ENCODE results near the gene CACNA2D3. TPM values are rescaled to one million over a fixed set of nuclear protein-coding genes. Genes with fewer than 3 reads are reported as not detected.

The CACNA2D3 gene
- total and polyA plus RNA-seq, 4 donors: 0.06 to 0.37 (median 0.08) TPM; not detected in 1

- WGBS: 77% methylated on average over 4 of the region's 4 CpGs
- Histone ChIP-seq H3K4me1 (ENCODE audit: control insufficient read depth in 4 of 4, insufficient read depth in 4 of 4, low read length in 3 of 4) (no peaks in the 10 kb centered on the region), H3K4me3 (ENCODE audit: low read depth in 1 of 3, low read length in 3 of 3) (no peak overlapping the region)
These were observed 749.5 kb downstream of the CACNA2D3 start for GRCh38 chr3:54871867-54872266.

GRCh38 chr3:54873059-54874010 is 751.0 kb downstream of the CACNA2D3 start:
- Histone ChIP-seq H3K27ac (ENCODE audit: low read depth in 1 of 2, low read length in 2 of 2) (no peak overlapping the region), H3K9me3 (ENCODE audit: control insufficient read depth in 4 of 4, low read length in 3 of 4) (no peaks in the 10 kb centered on the region), H3K9ac (ENCODE audit: low read depth in 1 of 2, low read length in 2 of 2) (no peak overlapping the region), H3K27me3 (ENCODE audit: control insufficient read depth in 4 of 4, insufficient read depth in 4 of 4, low read length in 3 of 4) (peaks cover 0 to 10% (median 0%) of the 10 kb centered on the region in 4 donors), H3K4me3 (ENCODE audit: low read depth in 1 of 3, low read length in 3 of 3) (no peak overlapping the region), H3K36me3 (ENCODE audit: control insufficient read depth in 4 of 4, insufficient read depth in 3 of 4, low read depth in 1 of 4, low read length in 3 of 4) (no peaks in the 10 kb centered on the region), H3K4me1 (ENCODE audit: control insufficient read depth in 4 of 4, insufficient read depth in 4 of 4, low read length in 3 of 4) (no peaks in the 10 kb centered on the region)
- no peak for DNase-seq (ENCODE audit: low spot score)
- TF ChIP-seq JUND (IDR thresholded peaks at IDR 0.05) (no peak), ATF3 (IDR thresholded peaks at IDR 0.05) (no peak), GABPA (IDR thresholded peaks at IDR 0.05 in 1 of 2, conservative IDR thresholded peaks at IDR 0.05 in 1 of 2) (no peak)
- TF ChIP-seq, protein P1, sequence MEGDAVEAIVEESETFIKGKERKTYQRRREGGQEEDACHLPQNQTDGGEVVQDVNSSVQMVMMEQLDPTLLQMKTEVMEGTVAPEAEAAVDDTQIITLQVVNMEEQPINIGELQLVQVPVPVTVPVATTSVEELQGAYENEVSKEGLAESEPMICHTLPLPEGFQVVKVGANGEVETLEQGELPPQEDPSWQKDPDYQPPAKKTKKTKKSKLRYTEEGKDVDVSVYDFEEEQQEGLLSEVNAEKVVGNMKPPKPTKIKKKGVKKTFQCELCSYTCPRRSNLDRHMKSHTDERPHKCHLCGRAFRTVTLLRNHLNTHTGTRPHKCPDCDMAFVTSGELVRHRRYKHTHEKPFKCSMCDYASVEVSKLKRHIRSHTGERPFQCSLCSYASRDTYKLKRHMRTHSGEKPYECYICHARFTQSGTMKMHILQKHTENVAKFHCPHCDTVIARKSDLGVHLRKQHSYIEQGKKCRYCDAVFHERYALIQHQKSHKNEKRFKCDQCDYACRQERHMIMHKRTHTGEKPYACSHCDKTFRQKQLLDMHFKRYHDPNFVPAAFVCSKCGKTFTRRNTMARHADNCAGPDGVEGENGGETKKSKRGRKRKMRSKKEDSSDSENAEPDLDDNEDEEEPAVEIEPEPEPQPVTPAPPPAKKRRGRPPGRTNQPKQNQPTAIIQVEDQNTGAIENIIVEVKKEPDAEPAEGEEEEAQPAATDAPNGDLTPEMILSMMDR (IDR thresholded peaks at IDR 0.05; ENCODE audit: low read depth, low read length, missing input control): no peak
- 74% methylated on average over 8 of the region's 8 CpGs for WGBS

More at GRCh38 chr3:54871867-54872266, 749.5 kb downstream of the CACNA2D3 start:
- peaks cover 0 to 10% (median 0%) of the 10 kb centered on the region in 4 donors for H3K27me3 ChIP-seq (ENCODE audit: control insufficient read depth in 4 of 4, insufficient read depth in 4 of 4, low read length in 3 of 4)
- H3K36me3 ChIP-seq (ENCODE audit: control insufficient read depth in 4 of 4, insufficient read depth in 3 of 4, low read depth in 1 of 4, low read length in 3 of 4): no peaks in the 10 kb centered on the region
- TF ChIP-seq GABPA (IDR thresholded peaks at IDR 0.05 in 1 of 2, conservative IDR thresholded peaks at IDR 0.05 in 1 of 2): no peak
- no peak for DNase-seq (ENCODE audit: low spot score)
- no peaks in the 10 kb centered on the region for H3K9me3 ChIP-seq (ENCODE audit: control insufficient read depth in 4 of 4, low read length in 3 of 4)
- H3K9ac ChIP-seq (ENCODE audit: low read depth in 1 of 2, low read length in 2 of 2): no peak overlapping the region
- no peak overlapping the region for H3K27ac ChIP-seq (ENCODE audit: low read depth in 1 of 2, low read length in 2 of 2)

DNA sequence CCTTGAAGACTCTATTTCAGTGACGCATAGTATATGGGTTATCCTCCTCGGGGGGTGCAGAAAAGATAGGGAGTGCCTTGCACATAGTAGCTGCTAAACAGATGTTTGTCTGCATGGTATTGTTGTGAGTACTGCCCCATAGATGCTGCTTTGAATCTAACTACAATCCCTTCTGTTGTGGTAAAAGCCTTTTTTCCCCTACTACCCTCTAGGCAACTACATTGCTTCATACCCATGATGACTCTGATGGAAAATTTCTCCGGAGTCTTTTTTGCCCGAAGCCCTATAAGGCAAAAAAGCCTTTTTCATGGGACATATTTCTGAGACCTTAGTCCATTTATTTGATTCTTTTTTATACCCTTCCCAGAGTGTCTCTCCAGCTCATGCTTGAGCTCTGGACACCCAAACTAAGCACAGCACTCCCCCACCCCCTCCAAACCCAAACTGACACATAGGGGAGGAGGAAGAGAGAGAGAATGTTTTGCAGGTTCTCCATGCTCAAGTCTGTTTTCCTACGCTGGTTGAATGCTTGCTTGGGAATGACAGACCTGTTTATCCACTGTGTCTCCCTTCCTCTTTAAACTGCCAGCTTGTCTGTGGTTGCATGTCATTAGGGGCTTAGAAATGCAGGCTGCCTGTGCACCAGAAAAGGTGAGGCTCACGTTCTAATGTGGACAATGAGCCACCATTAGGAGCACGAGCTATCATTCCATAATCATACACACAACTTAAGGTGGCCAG is 752.6 kb downstream of the CACNA2D3 start:
- Histone ChIP-seq H3K27me3 (ENCODE audit: control insufficient read depth in 4 of 4, insufficient read depth in 4 of 4, low read length in 3 of 4) (peaks cover 0 to 10% (median 0%) of the 10 kb centered on the region in 4 donors), H3K4me3 (ENCODE audit: low read depth in 1 of 3, low read length in 3 of 3) (no peak overlapping the region), H3K9me3 (ENCODE audit: control insufficient read depth in 4 of 4, low read length in 3 of 4) (peaks cover 0 to 1% (median 0%) of the 10 kb centered on the region in 4 donors), H3K27ac (ENCODE audit: low read depth in 1 of 2, low read length in 2 of 2) (no peak overlapping the region), H3K4me1 (ENCODE audit: control insufficient read depth in 4 of 4, insufficient read depth in 4 of 4, low read length in 3 of 4) (no peaks in the 10 kb centered on the region), H3K36me3 (ENCODE audit: control insufficient read depth in 4 of 4, insufficient read depth in 3 of 4, low read depth in 1 of 4, low read length in 3 of 4) (no peaks in the 10 kb centered on the region), H3K9ac (ENCODE audit: low read depth in 1 of 2, low read length in 2 of 2) (no peak overlapping the region)
- DNase-seq (ENCODE audit: low spot score): no peak
- 76% methylated on average over 7 of the region's 7 CpGs for WGBS
- TF ChIP-seq, protein P2, sequence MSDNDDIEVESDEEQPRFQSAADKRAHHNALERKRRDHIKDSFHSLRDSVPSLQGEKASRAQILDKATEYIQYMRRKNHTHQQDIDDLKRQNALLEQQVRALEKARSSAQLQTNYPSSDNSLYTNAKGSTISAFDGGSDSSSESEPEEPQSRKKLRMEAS (IDR thresholded peaks at IDR 0.05): no peak
- TF ChIP-seq EGR1 (IDR thresholded peaks at IDR 0.05; ENCODE audit: low read depth in 2 of 2) (no peak), NR2F2 (IDR thresholded peaks at IDR 0.05) (no peak), SP1 (IDR thresholded peaks at IDR 0.05) (no peak), RXRA (IDR thresholded peaks at IDR 0.05) (no peak), FOXA1 (IDR thresholded peaks at IDR 0.05) (no peak), HNF4A (conservative IDR thresholded peaks at IDR 0.05) (no peak), YY1 (IDR thresholded peaks at IDR 0.05) (no peak), GABPA (IDR thresholded peaks at IDR 0.05 in 1 of 2, conservative IDR thresholded peaks at IDR 0.05 in 1 of 2) (no peak), RAD21 (IDR thresholded peaks at IDR 0.05) (no peak), ZBTB33 (IDR thresholded peaks at IDR 0.05) (no peak), FOXA2 (IDR thresholded peaks at IDR 0.05) (no peak), ATF3 (IDR thresholded peaks at IDR 0.05) (no peak)
- TF ChIP-seq, protein P1 (IDR thresholded peaks at IDR 0.05; ENCODE audit: low read depth, low read length, missing input control): no peak
